ENCODE measurements around the gene AOAH.

GRCh38 chr7:36741866-36742265 is 17.6 kb upstream of the AOAH start:
- no peak for TF ChIP-seq POLR2A (IDR thresholded peaks at IDR 0.05)
- TF ChIP-seq CTCF (IDR thresholded peaks at IDR 0.05), result no peak
